ENCODE measurements around the gene PPWD1. TPM values are rescaled to one million over a fixed set of nuclear protein-coding genes. Genes with fewer than 3 reads are reported as not detected.
A peak's percentile ranks its signal among the peaks of the same experiment; 100 is the strongest.

PPWD1 gene
- 44.3 and 60.8 TPM in 2 replicates for total RNA-seq (2016; rRNA removed; fragmentation: Illumina TruSeq; extraction: Trizol)
- 27.4 and 33.1 TPM in 2 replicates for total RNA-seq (2016; cell fraction: cytosol; rRNA removed; fragmentation: Illumina TruSeq; extraction: Trizol; ENCODE audit: low read depth)
- total RNA-seq (2016; cell fraction: insoluble cytoplasmic fraction; rRNA removed; fragmentation: Illumina TruSeq; extraction: Trizol), result 43.3 and 58.5 TPM in 2 replicates
- 20.1 and 25.1 TPM in 2 replicates for total RNA-seq (2016; cell fraction: membrane; rRNA removed; fragmentation: Illumina TruSeq; extraction: Trizol)
- 52.4 and 57.3 TPM in 2 replicates for total RNA-seq (2016; cell fraction: nucleus; rRNA removed; fragmentation: Illumina TruSeq; extraction: Trizol)
- 7.4 and 7.9 TPM in 2 replicates for polyA plus RNA-seq (2011; rRNA removed)
- 1.5 and 2.4 TPM in 2 replicates for polyA plus RNA-seq (2011; cell fraction: cytosol; rRNA removed)
- polyA plus RNA-seq (2011; cell fraction: nucleus; rRNA removed), result 16.1 and 21.9 TPM in 2 replicates
- polyA plus RNA-seq (2012), result 24.7 and 29.8 TPM in 2 replicates
- polyA plus RNA-seq (2016; cell fraction: cytosol; fragmentation: Illumina TruSeq; extraction: Trizol; ENCODE audit: low read depth), result 1.7 and 2.3 TPM in 2 replicates
- 43.7 and 45.6 TPM in 2 replicates for polyA plus RNA-seq (2016; cell fraction: insoluble cytoplasmic fraction; fragmentation: Illumina TruSeq; extraction: Trizol; ENCODE audit: low read depth)
- polyA plus RNA-seq (2016; cell fraction: membrane; fragmentation: Illumina TruSeq; extraction: Trizol; ENCODE audit: low read depth), result 4.9 and 5.8 TPM in 2 replicates
- polyA plus RNA-seq (2016; cell fraction: nucleus; fragmentation: Illumina TruSeq; extraction: Trizol; ENCODE audit: insufficient read depth, low read depth), result 66.7 and 70.9 TPM in 2 replicates
- 3.7 and 5.3 TPM in 2 replicates for polyA minus RNA-seq (2011; rRNA and poly(A)+ RNA removed; ENCODE audit: low replicate concordance)
- 12.7 and 15.1 TPM in 2 replicates for polyA minus RNA-seq (2011; cell fraction: cytosol; rRNA and poly(A)+ RNA removed)
- polyA minus RNA-seq (2011; cell fraction: nucleus; rRNA and poly(A)+ RNA removed), result 89.6 and 92.0 TPM in 2 replicates
- Bru-seq, nascent RNA, result percentile 89 among the genes with signal in this experiment
- percentile 85 among the genes with signal in this experiment for BruChase-seq, experiment 1, labeled RNA remaining after a 6-hour chase
- BruChase-seq, experiment 2, labeled RNA remaining after a 2-hour chase, result percentile 91 among the genes with signal in this experiment
- long read RNA-seq, experiment 1, transcript PPWD1-201 (11 exons, 2,166 nt), result major isoform, 43 of 50 reads
- long read RNA-seq, experiment 1, partial matches to known transcripts, result 4 of 50 reads
- long read RNA-seq, experiment 1, other reads (novel, unspliced or antisense), result 2 of 50 reads
- long read RNA-seq, experiment 2, transcript PPWD1-201 (11 exons, 2,166 nt), result major isoform, 19 of 32 reads
- long read RNA-seq, experiment 2, partial matches to known transcripts, result 7 of 32 reads
- long read RNA-seq, experiment 2, other reads (novel, unspliced or antisense), result 3 of 32 reads

DNA sequence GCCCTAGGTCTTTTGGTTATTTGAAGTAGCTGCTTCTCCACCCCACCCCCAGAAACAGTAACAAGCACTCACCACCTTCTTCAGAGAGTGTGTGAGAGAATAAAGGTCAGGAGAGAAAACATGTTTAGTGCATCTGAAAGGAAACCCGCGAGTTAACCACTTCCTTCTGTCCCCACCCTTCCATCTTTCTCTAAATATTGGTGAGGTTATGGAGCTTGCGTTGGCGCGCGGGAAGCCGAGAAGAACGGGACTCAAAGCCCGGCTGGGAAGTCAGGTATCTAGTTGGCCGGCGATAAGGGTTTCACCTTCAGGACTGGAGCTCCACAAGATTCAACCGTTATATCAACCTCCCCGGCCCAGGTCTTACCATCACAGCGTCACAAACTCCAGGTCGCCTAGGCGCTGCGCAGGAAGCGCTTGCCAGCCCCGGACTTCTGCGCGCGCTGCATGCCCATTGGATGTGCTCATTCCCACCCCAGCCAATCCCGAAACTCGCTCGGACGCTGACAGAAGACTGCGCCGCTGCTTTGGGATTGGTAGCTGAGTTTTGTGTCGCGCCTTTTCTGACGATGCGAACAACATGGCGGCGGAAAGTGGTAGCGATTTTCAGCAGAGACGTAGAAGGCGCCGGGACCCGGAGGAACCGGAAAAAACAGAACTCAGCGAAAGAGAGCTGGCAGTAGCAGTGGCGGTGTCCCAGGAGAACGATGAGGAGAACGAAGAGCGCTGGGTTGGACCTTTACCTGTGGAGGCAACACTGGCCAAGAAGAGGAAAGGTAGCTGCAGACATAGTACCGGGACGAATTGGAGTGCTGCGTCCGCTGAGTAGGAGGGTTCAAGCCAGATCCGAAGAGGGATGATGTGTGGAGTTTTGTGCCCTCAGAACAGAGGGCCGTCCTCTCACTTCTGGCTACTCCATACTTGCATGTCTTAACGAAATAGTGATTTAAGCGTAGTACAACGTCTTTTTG is at the start of gene PPWD1, which contains the start of gene CENPK:
PPWD1 (plus strand) TSS at position 566 of the 971 bp plus-strand sequence; CDS start at position 581, 15 bp downstream.
CENPK (minus strand) TSS at position 438 of the 971 bp plus-strand sequence. CDS start 8,261 bp downstream, outside the sequence.
- peak within 1 kb of the TSS; percentile 94 for H2AFZ ChIP-seq (ENCODE audit: low read length)
- H3K27me3 ChIP-seq (ENCODE audit: control insufficient read depth in 1 of 2, insufficient read depth in 2 of 2, low read length in 2 of 2), result no peaks in the 10 kb centered on the region; a peak in 1 of 5 replicates
- H3K36me3 ChIP-seq (replicated peaks in 1 of 2; ENCODE audit: control insufficient read depth in 1 of 2, insufficient read depth in 2 of 2, low read length in 2 of 2), result peaks cover 4 to 8% of the 10 kb centered on the region in 2 experiments; a peak in 3 of 5 replicates
- BruUV-seq (replicated peaks), result no TSS peak
- DNase-seq (ENCODE audit: low spot score), result peak; percentile 93
- CTCF ChIA-PET (ENCODE audit: low intra/inter-chr PET ratio, low total read pairs), result no interaction called here
- peak; percentile 85 for FAIRE-seq
- POLR2A ChIA-PET, result interaction anchor here (0.9 to 1.4 kb wide), 8 partner anchors 8 to 460 kb away, joined by 3 to 11 read pairs (median 4); partner anchors contain the start of genes ADAMTS6, ERBIN and TRIM23
- H3K4me1 ChIP-seq (ENCODE audit: insufficient read depth, low read length), result peaks cover 28% of the 10 kb centered on the region
- H3K4me3 ChIP-seq (replicated peaks in 1 of 3; ENCODE audit: insufficient read depth in 1 of 3, low read depth in 2 of 3, low read length in 3 of 3), result peak within 1 kb of the TSS; percentile 66 to 98 (median 84)
- in situ Hi-C loops (cut with HindIII; ENCODE audit: extremely low pct_ligation_motif_present, low pct_unique_long_range_greater_than_20kb) (no loop called here), intact Hi-C loops (cut with micrococcal nuclease; ENCODE audit: unreplicated experiment) (loop anchor here (5.0 kb wide), 2 partner anchors 59 to 579 kb away; partner anchors contain the start of genes SREK1 and TRIM23)
- H3K27ac ChIP-seq (ENCODE audit: extremely low read length, insufficient read depth, low read length), result peak within 1 kb of the TSS; percentile 94
- H3K9ac ChIP-seq (ENCODE audit: insufficient read depth, low read depth, low read length), result peak within 1 kb of the TSS; percentile 88
- H3K4me2 ChIP-seq (ENCODE audit: low read depth, low read length), result peak within 1 kb of the TSS; percentile 71
- WGBS (ENCODE audit: low lambda C conversion rate), result under 1% methylated on average over 44 of the region's 54 CpGs
- peaks cover 58% of the 10 kb centered on the region for H3K79me2 ChIP-seq (ENCODE audit: insufficient read depth, low read length)
- H4K20me1 ChIP-seq (ENCODE audit: insufficient read depth, low read length), result no peaks in the 10 kb centered on the region
- peak; percentile 100 for ATAC-seq
- no peaks in the 10 kb centered on the region for H3K9me3 ChIP-seq (ENCODE audit: low read length)
- TF ChIP-seq HMGA1 (CRISPR knock-in tag; conservative IDR thresholded peaks at IDR 0.05) (no peak), WIZ (CRISPR knock-in tag; IDR thresholded peaks at IDR 0.05) (no peak; the same call in 1 of the 2 replicates), ZNF703 (CRISPR knock-in tag; IDR thresholded peaks at IDR 0.05; ENCODE audit: borderline replicate concordance) (no peak), ZNF382 (CRISPR knock-in tag; IDR thresholded peaks at IDR 0.05; ENCODE audit: borderline replicate concordance) (no peak), HOXA7 (CRISPR knock-in tag; IDR thresholded peaks at IDR 0.05) (no peak), ZNF30 (CRISPR knock-in tag; IDR thresholded peaks at IDR 0.05) (no peak), ZNF672 (CRISPR knock-in tag; IDR thresholded peaks at IDR 0.05) (no peak), ZNF572 (CRISPR knock-in tag; IDR thresholded peaks at IDR 0.05) (no peak), NR2F1 (CRISPR knock-in tag; IDR thresholded peaks at IDR 0.05) (no peak), ZNF235 (CRISPR knock-in tag; IDR thresholded peaks at IDR 0.05; ENCODE audit: borderline replicate concordance) (no peak), ESRRA (CRISPR knock-in tag; IDR thresholded peaks at IDR 0.05; ENCODE audit: low read depth) (no peak), NAIF1 (CRISPR knock-in tag; IDR thresholded peaks at IDR 0.05; ENCODE audit: borderline replicate concordance) (peak; percentile 92)
- TF ChIP-seq, protein P1, sequence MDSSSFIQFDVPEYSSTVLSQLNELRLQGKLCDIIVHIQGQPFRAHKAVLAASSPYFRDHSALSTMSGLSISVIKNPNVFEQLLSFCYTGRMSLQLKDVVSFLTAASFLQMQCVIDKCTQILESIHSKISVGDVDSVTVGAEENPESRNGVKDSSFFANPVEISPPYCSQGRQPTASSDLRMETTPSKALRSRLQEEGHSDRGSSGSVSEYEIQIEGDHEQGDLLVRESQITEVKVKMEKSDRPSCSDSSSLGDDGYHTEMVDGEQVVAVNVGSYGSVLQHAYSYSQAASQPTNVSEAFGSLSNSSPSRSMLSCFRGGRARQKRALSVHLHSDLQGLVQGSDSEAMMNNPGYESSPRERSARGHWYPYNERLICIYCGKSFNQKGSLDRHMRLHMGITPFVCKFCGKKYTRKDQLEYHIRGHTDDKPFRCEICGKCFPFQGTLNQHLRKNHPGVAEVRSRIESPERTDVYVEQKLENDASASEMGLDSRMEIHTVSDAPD (CRISPR knock-in tag; IDR thresholded peaks at IDR 0.05), result no peak
- TF ChIP-seq, protein P2, sequence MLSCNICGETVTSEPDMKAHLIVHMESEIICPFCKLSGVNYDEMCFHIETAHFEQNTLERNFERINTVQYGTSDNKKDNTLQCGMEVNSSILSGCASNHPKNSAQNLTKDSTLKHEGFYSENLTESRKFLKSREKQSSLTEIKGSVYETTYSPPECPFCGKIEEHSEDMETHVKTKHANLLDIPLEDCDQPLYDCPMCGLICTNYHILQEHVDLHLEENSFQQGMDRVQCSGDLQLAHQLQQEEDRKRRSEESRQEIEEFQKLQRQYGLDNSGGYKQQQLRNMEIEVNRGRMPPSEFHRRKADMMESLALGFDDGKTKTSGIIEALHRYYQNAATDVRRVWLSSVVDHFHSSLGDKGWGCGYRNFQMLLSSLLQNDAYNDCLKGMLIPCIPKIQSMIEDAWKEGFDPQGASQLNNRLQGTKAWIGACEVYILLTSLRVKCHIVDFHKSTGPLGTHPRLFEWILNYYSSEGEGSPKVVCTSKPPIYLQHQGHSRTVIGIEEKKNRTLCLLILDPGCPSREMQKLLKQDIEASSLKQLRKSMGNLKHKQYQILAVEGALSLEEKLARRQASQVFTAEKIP (CRISPR knock-in tag; IDR thresholded peaks at IDR 0.05; ENCODE audit: borderline replicate concordance), result no peak

All from HepG2 (cell line).